OCI-LY3 (cell line): Measurements from ENCODE around the gene CFAP46.

Experiments
- CTCF ChIP-seq: fragments of 200-600, 300-600 bp; sonication (generic); IDR thresholded peaks from 2 replicates; pipeline ENCODE4 v1.5.1; 2014; ENCODE audit warnings: antibody characterized with exemption, low read length, low read depth
- EZH2phosphoT487 ChIP-seq: fragments of 200-600 bp; shearing (Covaris generic); IDR thresholded peaks from 2 replicates; pipeline ENCODE4 v1.6.1; 2018; ENCODE audit warnings: antibody characterized with exemption, mixed run types, low read depth

- TF ChIP-seq CTCF: no peak
- no peak for TF ChIP-seq EZH2phosphoT487
Measured at GRCh38 chr10:132848951-132849545, 93.3 kb downstream of the CFAP46 start.
